ENCODE results near the gene TMEM11. TPM values are rescaled to one million over a fixed set of nuclear protein-coding genes. Genes with fewer than 3 reads are reported as not detected.

TMEM11 gene
- polyA plus RNA-seq, 1 donor (not counting 4 experiments of a cell fraction or from before 2014, with no cell fraction given) = 40.1 TPM

DNA sequence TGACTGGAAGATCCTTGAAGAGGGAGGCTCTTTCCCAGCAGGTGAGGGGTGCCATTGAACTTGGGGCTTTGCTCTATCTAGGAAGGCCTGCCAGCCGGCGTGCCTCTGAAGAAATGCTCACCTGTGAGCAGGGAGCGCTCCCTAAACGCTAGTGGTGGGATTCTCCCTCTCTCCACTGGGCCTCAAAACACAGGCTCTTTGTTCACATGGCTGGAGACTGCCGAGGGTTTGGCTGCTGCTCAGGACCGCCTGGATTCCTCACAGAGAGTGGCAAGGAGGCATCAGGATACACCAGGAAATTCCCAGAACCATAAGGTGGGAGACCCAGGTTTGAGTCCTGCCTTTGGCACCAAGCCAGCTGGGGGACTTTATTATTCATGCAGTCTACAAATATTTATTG lies 17.6 kb upstream of the TMEM11 start:
- no peaks in the 10 kb centered on the region for H4K20me1 ChIP-seq (ENCODE audit: control insufficient read depth, extremely low read depth, insufficient read depth, low read length)
- TF ChIP-seq EZH2 (IDR thresholded peaks at IDR 0.05; ENCODE audit: low read length) = no peak
- TF ChIP-seq, protein P1, sequence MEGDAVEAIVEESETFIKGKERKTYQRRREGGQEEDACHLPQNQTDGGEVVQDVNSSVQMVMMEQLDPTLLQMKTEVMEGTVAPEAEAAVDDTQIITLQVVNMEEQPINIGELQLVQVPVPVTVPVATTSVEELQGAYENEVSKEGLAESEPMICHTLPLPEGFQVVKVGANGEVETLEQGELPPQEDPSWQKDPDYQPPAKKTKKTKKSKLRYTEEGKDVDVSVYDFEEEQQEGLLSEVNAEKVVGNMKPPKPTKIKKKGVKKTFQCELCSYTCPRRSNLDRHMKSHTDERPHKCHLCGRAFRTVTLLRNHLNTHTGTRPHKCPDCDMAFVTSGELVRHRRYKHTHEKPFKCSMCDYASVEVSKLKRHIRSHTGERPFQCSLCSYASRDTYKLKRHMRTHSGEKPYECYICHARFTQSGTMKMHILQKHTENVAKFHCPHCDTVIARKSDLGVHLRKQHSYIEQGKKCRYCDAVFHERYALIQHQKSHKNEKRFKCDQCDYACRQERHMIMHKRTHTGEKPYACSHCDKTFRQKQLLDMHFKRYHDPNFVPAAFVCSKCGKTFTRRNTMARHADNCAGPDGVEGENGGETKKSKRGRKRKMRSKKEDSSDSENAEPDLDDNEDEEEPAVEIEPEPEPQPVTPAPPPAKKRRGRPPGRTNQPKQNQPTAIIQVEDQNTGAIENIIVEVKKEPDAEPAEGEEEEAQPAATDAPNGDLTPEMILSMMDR (optimal IDR thresholded peaks at IDR 0.05 in 1 of 3, IDR thresholded peaks at IDR 0.05 in 1 of 3, conservative IDR thresholded peaks at IDR 0.05 in 1 of 3; ENCODE audit: extremely low read depth in 1 of 3, insufficient read depth in 2 of 3, low read length in 3 of 3) = no peak
- no peaks in the 10 kb centered on the region for H3K79me2 ChIP-seq (ENCODE audit: control insufficient read depth, insufficient read depth, low read length)
- H3K36me3 ChIP-seq (ENCODE audit: control insufficient read depth in 2 of 2, extremely low read depth in 1 of 2, insufficient read depth in 2 of 2, low read length in 2 of 2) = no peaks in the 10 kb centered on the region
- H3K4me2 ChIP-seq (ENCODE audit: control insufficient read depth, extremely low read depth, insufficient read depth, low read depth, low read length) = no peak overlapping the region
- no peaks in the 10 kb centered on the region for H3K9me1 ChIP-seq (ENCODE audit: control insufficient read depth, extremely low read depth, insufficient read depth, low read length)
- H3K9ac ChIP-seq (ENCODE audit: control insufficient read depth, extremely low read depth, insufficient read depth, low read length) = no peak overlapping the region
- no peak overlapping the region for H3K27ac ChIP-seq (ENCODE audit: control insufficient read depth, insufficient read depth, low read length)
- dilution Hi-C loops (cut with MboI; ENCODE audit: extremely low pct_ligation_motif_present, low sequenced_read_pairs) = no loop called here
- no peaks in the 10 kb centered on the region for H3K4me1 ChIP-seq (ENCODE audit: control insufficient read depth, extremely low read depth, insufficient read depth, low read length)
- H3K27me3 ChIP-seq (ENCODE audit: control insufficient read depth, extremely low read depth, insufficient read depth, low read length) = no peaks in the 10 kb centered on the region
- H2AFZ ChIP-seq (ENCODE audit: control insufficient read depth, low read length) = no peak overlapping the region
- no peak overlapping the region for H3K4me3 ChIP-seq (ENCODE audit: control insufficient read depth in 2 of 3, extremely low read depth in 1 of 3, insufficient read depth in 2 of 3, low read depth in 1 of 3, low read length in 3 of 3)
- H3K9me3 ChIP-seq (ENCODE audit: control insufficient read depth, low read depth, low read length) = no peaks in the 10 kb centered on the region
- DNase-seq (ENCODE audit: low read depth, low spot score) = no peak
- no peak for FAIRE-seq

DNA sequence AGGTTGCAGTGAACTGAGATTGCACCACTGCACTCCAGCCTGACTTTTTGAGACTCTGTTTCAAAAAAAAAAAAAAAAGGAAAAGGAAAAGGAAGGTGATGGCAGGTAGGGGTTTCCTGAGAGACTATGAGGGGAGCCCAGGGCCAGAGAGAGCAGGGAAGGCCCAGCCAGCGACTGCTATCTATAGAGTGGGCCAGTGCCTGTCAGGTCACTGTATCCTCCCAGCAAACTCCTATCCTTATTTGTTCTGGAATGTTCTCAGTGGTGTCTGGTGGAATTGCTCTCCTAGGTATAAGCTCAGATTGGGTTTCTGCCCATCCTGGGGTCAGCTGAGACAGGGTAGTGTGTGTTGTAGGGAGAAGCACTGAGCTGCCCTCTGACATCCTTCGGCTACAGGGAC lies 14.9 kb upstream of the TMEM11 start:
- dilution Hi-C loops (cut with MboI; ENCODE audit: extremely low pct_ligation_motif_present, low sequenced_read_pairs) = no loop called here
- H3K4me3 ChIP-seq (ENCODE audit: control insufficient read depth in 2 of 3, extremely low read depth in 1 of 3, insufficient read depth in 2 of 3, low read depth in 1 of 3, low read length in 3 of 3) = no peak overlapping the region
- H3K27ac ChIP-seq (ENCODE audit: control insufficient read depth, insufficient read depth, low read length) = no peak overlapping the region
- no peak overlapping the region for H3K9ac ChIP-seq (ENCODE audit: control insufficient read depth, extremely low read depth, insufficient read depth, low read length)
- no peaks in the 10 kb centered on the region for H3K9me1 ChIP-seq (ENCODE audit: control insufficient read depth, extremely low read depth, insufficient read depth, low read length)
- FAIRE-seq (no peak), DNase-seq (ENCODE audit: low read depth, low spot score) (no peak)
- no peaks in the 10 kb centered on the region for H3K4me1 ChIP-seq (ENCODE audit: control insufficient read depth, extremely low read depth, insufficient read depth, low read length)
- H3K79me2 ChIP-seq (ENCODE audit: control insufficient read depth, insufficient read depth, low read length) = no peaks in the 10 kb centered on the region
- H3K9me3 ChIP-seq (ENCODE audit: control insufficient read depth, low read depth, low read length) = no peaks in the 10 kb centered on the region
- no peak overlapping the region for H2AFZ ChIP-seq (ENCODE audit: control insufficient read depth, low read length)
- no peaks in the 10 kb centered on the region for H3K36me3 ChIP-seq (ENCODE audit: control insufficient read depth in 2 of 2, extremely low read depth in 1 of 2, insufficient read depth in 2 of 2, low read length in 2 of 2)
- no peaks in the 10 kb centered on the region for H3K27me3 ChIP-seq (ENCODE audit: control insufficient read depth, extremely low read depth, insufficient read depth, low read length)
- no peaks in the 10 kb centered on the region for H4K20me1 ChIP-seq (ENCODE audit: control insufficient read depth, extremely low read depth, insufficient read depth, low read length)
- TF ChIP-seq EZH2 (IDR thresholded peaks at IDR 0.05; ENCODE audit: low read length) = no peak
- TF ChIP-seq, protein P1 (optimal IDR thresholded peaks at IDR 0.05 in 1 of 3, IDR thresholded peaks at IDR 0.05 in 1 of 3, conservative IDR thresholded peaks at IDR 0.05 in 1 of 3; ENCODE audit: extremely low read depth in 1 of 3, insufficient read depth in 2 of 3, low read length in 3 of 3) = no peak
- H3K4me2 ChIP-seq (ENCODE audit: control insufficient read depth, extremely low read depth, insufficient read depth, low read depth, low read length) = no peak overlapping the region

All from keratinocyte (primary cell).